NT2/D1 (cell line): Measurements from ENCODE around the gene GARIN5A.

Experiments
- DNase-seq: peaks from one replicate; pipeline ENCODE4 v3.0.0-alpha.2; 2011; ENCODE audit warnings: low read depth, low spot score
- H3K27me3 ChIP-seq: 2 replicates; pipeline ENCODE4 v1.6.0; 2011; ENCODE audit warnings: mild to moderate bottlenecking; ENCODE audit not compliant: insufficient read length, insufficient read depth
- H3K36me3 ChIP-seq: 2 replicates; pipeline ENCODE4 v1.6.1; 2011; ENCODE audit warnings: mild to moderate bottlenecking, low read length, mixed read lengths; ENCODE audit not compliant: insufficient read depth, insufficient read length
- H3K4me1 ChIP-seq: 2 replicates; pipeline ENCODE4 v1.5.1; 2011; ENCODE audit not compliant: insufficient read depth, insufficient read length
- H3K4me3 ChIP-seq: 2 replicates; pipeline ENCODE4 v1.5.1; 2011; ENCODE audit warnings: low read depth; ENCODE audit not compliant: insufficient read length
- H3K9ac ChIP-seq: 2 replicates; pipeline ENCODE4 v1.6.0; 2011; ENCODE audit warnings: low read depth; ENCODE audit not compliant: insufficient read length
- H3K9me3 ChIP-seq: 2 replicates; pipeline ENCODE4 v1.5.1; 2011; ENCODE audit warnings: mild to moderate bottlenecking, low read length; ENCODE audit not compliant: insufficient read depth
- SUZ12 ChIP-seq: IDR thresholded peaks from 2 replicates; pipeline ENCODE4 v1.6.1; 2011; ENCODE audit not compliant: insufficient read length, insufficient read depth; ENCODE audit errors: extremely low read depth
- YY1 ChIP-seq: IDR thresholded peaks from 2 replicates; pipeline ENCODE4 v1.6.1; 2011; ENCODE audit not compliant: insufficient read length, insufficient read depth
- ZNF274 ChIP-seq: IDR thresholded peaks from 2 replicates; pipeline ENCODE4 v1.6.1; 2011; ENCODE audit warnings: mild to moderate bottlenecking, low read depth, low read length

The GARIN5A gene

GRCh38 chr19:50476224-50476906, at the start of gene GARIN5A, which contains the start of gene EMC10:
Gene GARIN5A, minus strand, starts transcription at chr19:50476848. Its CDS starts 460 bp downstream, at chr19:50476388.
Gene EMC10, plus strand, starts transcription at chr19:50476507. Its CDS starts 38 bp downstream, at chr19:50476545.
- TF ChIP-seq SUZ12 (no peak), ZNF274 (no peak), YY1 (no peak)
- peaks cover 3% of the 10 kb centered on the region for H3K4me1 ChIP-seq
- no peaks in the 10 kb centered on the region for H3K36me3 ChIP-seq
- H3K4me3 ChIP-seq, result no peak within 1 kb of the TSS
- H3K9me3 ChIP-seq, result peaks cover 14% of the 10 kb centered on the region; the same call in 1 of the 2 replicates
- peak; percentile 74 for DNase-seq
- H3K9ac ChIP-seq, result no peak within 1 kb of the TSS
- H3K27me3 ChIP-seq, result no peaks in the 10 kb centered on the region

DNA sequence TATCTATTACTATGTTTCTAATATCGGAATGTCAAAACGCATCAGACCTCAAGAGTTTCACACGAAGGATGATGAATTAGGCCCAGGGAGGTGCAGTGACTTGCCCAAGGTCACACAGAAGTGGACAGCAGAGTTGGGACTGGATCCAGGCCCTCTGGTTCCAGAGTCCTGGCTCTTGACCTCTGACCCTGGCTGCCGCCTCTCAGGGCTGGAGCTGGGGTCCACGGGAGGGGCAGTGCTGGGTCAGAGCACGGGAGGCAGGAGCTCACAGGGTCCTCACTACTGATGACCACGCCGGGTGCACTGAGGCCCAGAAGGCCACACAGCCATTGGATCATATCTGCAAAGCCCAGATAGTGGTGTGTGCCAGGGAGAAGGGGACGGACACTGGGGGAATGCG, 46.2 kb upstream of the GARIN5A start:
- Histone ChIP-seq H3K9ac (no peak overlapping the region), H3K4me1 (peaks cover 4% of the 10 kb centered on the region), H3K4me3 (no peak overlapping the region), H3K36me3 (peaks cover 18% of the 10 kb centered on the region), H3K27me3 (no peaks in the 10 kb centered on the region), H3K9me3 (no peaks in the 10 kb centered on the region)
- TF ChIP-seq ZNF274 (no peak), YY1 (no peak), SUZ12 (no peak)
- no peak for DNase-seq

DNA sequence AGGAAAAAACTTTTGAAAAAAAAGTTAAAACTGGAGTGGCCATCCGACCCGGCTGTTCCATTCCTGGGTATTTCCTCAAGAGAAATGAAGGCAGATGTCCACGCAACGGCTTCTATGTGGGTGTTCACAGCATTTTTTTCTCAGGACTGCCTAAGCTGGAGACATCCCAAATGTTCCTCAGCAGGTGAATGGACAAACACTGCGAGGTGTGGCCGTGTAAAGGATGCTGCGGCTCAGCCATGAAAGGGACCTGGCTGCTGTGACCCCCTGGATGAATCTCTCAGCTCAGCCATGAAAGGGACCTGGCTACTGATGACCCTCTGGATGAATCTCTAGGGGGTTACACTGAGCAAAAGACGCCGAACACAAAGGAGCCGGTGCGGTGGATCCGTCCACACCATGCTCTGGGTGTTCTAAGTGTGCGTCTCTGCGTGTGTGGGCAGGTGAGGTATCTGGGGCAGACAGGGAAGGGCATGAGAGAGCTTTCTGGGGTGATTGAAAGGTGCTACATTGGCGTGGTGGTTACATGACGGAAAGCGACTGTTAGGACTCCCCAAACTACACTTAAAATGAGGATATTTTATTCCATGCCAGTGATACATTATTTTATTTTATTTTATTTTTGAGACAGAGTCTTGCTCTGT, 44.3 kb upstream of the GARIN5A start:
- no peaks in the 10 kb centered on the region for H3K9me3 ChIP-seq
- no peak for DNase-seq
- no peak overlapping the region for H3K4me3 ChIP-seq
- H3K4me1 ChIP-seq, result peaks cover under 1% of the 10 kb centered on the region
- H3K9ac ChIP-seq, result no peak overlapping the region
- H3K36me3 ChIP-seq, result peaks cover 26% of the 10 kb centered on the region
- no peaks in the 10 kb centered on the region for H3K27me3 ChIP-seq
- TF ChIP-seq YY1 (no peak), SUZ12 (no peak), ZNF274 (no peak)

DNA sequence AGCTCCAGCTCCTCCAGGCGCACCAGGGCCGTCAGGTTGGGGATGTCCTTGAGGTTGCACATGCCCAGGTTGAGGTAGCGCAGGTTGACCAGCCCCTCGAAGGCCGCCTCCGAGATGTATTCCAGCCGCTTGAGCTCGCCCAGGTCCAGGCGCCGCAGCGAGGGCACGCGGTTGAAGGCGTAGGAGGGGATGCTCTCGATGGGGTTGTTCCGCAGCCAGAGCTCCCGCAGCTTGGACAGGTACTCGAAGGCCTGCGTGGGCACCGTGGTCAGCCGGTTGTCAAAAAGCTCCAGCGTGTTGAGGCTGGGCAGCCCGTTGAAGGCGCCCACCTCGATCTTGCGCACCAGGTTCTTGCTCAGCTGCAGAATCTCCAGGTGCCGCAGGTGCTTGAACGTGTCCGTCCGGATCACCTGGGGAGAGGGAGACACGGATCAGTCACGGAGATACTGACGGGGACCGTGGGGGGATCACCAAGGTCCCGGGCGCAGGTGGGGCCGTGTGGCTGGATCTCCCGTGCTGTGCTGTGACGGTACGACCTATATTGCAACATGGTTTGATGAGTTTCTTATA, 42.4 kb upstream of the GARIN5A start:
- H3K4me1 ChIP-seq, result peaks cover 3% of the 10 kb centered on the region
- H3K36me3 ChIP-seq, result peaks cover 22% of the 10 kb centered on the region
- H3K9ac ChIP-seq, result no peak overlapping the region
- no peak for DNase-seq
- H3K27me3 ChIP-seq, result no peaks in the 10 kb centered on the region
- no peaks in the 10 kb centered on the region for H3K9me3 ChIP-seq
- TF ChIP-seq ZNF274 (no peak), YY1 (no peak), SUZ12 (no peak)
- H3K4me3 ChIP-seq, result no peak overlapping the region

DNA sequence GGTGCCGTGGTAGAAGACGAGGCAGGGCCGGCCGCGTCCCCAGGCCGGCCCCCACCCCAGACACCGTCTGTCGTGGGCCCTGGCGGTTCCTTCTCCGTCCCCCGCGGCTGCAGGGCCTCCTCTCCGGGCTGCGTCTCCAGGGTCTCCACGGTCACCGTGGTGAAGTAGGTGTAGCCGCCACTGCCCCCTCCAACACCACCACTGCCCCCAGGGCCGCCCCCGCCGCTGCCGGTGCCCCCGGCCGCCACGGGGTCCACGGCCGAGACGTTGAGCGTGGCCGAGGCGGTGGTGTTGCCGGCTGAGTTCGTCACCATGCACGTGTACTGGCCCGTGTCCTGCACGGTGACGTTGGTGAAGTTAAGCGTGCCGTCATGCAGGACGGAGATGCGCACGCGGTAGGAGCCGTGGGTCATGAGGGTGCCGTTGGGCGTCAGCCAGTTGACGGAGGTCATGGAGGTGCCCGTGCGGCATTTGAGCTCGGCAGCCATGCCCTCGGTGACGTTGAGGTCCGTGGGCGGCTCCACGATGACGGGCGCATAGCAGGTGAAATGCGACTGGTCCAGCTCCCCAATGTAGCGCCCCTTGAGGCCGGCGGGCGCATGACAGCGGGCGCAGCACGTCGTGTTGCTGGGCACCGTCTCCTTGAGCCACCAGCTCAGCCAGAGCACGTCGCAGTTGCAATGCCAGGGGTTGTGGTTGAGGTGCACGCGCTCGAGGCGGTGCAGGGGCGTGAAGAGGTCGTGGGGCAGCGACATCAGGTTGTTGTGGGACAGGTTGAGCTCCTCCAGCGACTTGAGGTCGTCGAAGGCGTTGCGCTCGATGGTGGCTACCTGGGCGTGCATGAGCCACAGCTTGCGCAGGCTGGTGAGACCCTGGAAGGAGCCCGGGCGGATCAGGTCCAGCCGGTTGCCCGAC, 41.7 kb upstream of the GARIN5A start:
- DNase-seq, result no peak

DNA sequence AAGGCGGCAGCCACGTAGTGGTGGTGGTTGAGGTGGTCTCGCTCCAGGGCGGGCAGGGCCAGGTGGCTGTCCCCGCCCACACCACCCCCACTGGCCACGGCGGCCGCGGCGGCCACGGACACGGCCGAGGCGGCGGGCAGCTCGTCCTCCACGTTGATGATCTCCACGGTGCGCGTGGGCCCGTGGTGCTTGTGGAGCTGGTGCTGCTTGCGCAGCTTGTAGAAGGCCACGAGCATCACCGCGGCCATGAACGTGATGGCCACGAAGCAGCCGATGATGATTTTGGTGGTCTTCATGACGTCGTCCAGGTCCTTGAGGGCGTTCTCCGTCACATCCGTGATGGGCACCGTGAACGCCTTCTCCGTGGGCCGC, 41.0 kb upstream of the GARIN5A start:
- peaks cover 13% of the 10 kb centered on the region for H3K4me1 ChIP-seq
- no peak overlapping the region for H3K4me3 ChIP-seq
- no peak overlapping the region for H3K9ac ChIP-seq
- TF ChIP-seq ZNF274, result no peak
- no peak for TF ChIP-seq SUZ12
- no peak for TF ChIP-seq YY1
- peaks cover 22% of the 10 kb centered on the region for H3K36me3 ChIP-seq
- no peak for DNase-seq
- H3K9me3 ChIP-seq, result no peaks in the 10 kb centered on the region
- H3K27me3 ChIP-seq, result no peaks in the 10 kb centered on the region

More for the DNA sequence above, 41.7 kb upstream of the GARIN5A start:
- no peak overlapping the region for H3K4me3 ChIP-seq
- no peak overlapping the region for H3K9ac ChIP-seq
- H3K4me1 ChIP-seq, result peaks cover 10% of the 10 kb centered on the region
- H3K27me3 ChIP-seq, result no peaks in the 10 kb centered on the region
- TF ChIP-seq SUZ12, result no peak
- TF ChIP-seq ZNF274, result no peak
- TF ChIP-seq YY1, result no peak
- no peaks in the 10 kb centered on the region for H3K9me3 ChIP-seq
- H3K36me3 ChIP-seq, result peaks cover 22% of the 10 kb centered on the region
